IPS DF 6.9 (cell line): ENCODE measurements around the gene AGBL1.

Experiments
- DNase-seq: peaks from one replicate; pipeline ENCODE4 v3.0.0-alpha.2; 2013; ENCODE audit warnings: low read depth, low spot score
- H3K27ac ChIP-seq: one replicate; pipeline ENCODE4 v1.5.1; 2013; ENCODE audit warnings: low read length, control low read depth
- H3K27me3 ChIP-seq: 2 replicates; pipeline ENCODE4 v1.6.1; 2013; ENCODE audit warnings: mild to moderate bottlenecking, low read length; ENCODE audit not compliant: control insufficient read depth, insufficient read depth
- H3K36me3 ChIP-seq: 2 replicates; pipeline ENCODE4 v1.6.1; 2013; ENCODE audit warnings: low read length; ENCODE audit not compliant: control insufficient read depth, insufficient read depth
- H3K4me1 ChIP-seq: 2 replicates; pipeline ENCODE4 v1.6.1; 2013; ENCODE audit warnings: low read length; ENCODE audit not compliant: control insufficient read depth, insufficient read depth
- H3K4me3 ChIP-seq: 2 replicates; pipeline ENCODE4 v1.5.1; 2013; ENCODE audit warnings: mild to moderate bottlenecking, low read length
- H3K9me3 ChIP-seq: 2 replicates; pipeline ENCODE4 v1.6.1; 2013; ENCODE audit warnings: low read length, inconsistent platforms; ENCODE audit not compliant: control insufficient read depth, insufficient read depth
- WGBS: extraction: QIAGEN DNeasy Blood & Tissue Kit; methylation state at CpG from one replicate; pipeline ENCODE4 v1.1.7; 2013; ENCODE audit warnings: mixed read lengths, missing lambda C conversion rate; ENCODE audit not compliant: insufficient read length, insufficient coverage; 5-methylcytosine and 5-hydroxymethylcytosine counted together

The AGBL1 gene

DNA sequence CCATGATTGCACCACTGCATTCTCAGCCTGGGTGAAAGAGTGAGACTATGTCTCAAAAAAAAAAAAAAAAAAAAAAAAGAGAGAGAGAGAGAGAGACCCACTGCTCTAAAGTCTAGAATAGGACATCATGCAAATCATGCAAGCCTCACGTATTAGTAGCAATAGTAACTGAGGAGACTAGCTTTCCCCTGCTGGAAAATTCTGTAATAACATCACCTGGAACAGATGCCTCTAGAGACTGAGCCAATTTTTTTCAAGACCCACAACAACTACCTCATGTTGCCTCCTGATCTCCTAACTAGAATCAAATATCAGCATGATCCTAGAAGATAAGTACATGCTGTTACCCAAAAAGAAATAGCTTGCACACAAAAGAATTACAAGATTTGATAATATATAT lies 461.9 kb downstream of the AGBL1 start:
- no peak overlapping the region for H3K27ac ChIP-seq
- no CpG with 5 or more reads among the region's 1 CpG for WGBS
- no peaks in the 10 kb centered on the region for H3K9me3 ChIP-seq
- no peak overlapping the region for H3K4me3 ChIP-seq
- no peaks in the 10 kb centered on the region for H3K4me1 ChIP-seq
- no peaks in the 10 kb centered on the region for H3K36me3 ChIP-seq
- DNase-seq = no peak
- H3K27me3 ChIP-seq = no peaks in the 10 kb centered on the region

DNA sequence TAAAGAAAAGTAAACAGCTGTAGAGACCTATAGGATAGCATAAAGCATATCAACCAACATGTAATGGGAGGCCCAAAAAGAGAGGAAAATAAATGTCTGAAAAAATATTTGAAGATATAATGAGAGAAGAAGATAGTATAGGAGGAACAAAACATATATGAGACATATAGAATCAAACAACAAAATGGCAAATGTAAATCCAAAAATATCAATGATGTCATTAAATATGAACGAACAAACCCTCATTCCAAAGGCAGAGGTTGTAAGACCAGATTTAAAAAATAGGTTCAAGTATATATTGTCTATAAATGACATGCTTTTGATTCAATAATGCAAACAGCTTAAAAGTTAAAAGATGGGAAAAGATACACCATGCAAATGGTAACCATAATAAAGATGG lies 470.4 kb downstream of the AGBL1 start:
- DNase-seq = no peak
- H3K27ac ChIP-seq = no peak overlapping the region
- WGBS = no CpG with 5 or more reads among the region's 1 CpG
- H3K27me3 ChIP-seq = no peaks in the 10 kb centered on the region
- no peaks in the 10 kb centered on the region for H3K9me3 ChIP-seq
- no peak overlapping the region for H3K4me3 ChIP-seq
- no peaks in the 10 kb centered on the region for H3K4me1 ChIP-seq
- H3K36me3 ChIP-seq = no peaks in the 10 kb centered on the region

DNA sequence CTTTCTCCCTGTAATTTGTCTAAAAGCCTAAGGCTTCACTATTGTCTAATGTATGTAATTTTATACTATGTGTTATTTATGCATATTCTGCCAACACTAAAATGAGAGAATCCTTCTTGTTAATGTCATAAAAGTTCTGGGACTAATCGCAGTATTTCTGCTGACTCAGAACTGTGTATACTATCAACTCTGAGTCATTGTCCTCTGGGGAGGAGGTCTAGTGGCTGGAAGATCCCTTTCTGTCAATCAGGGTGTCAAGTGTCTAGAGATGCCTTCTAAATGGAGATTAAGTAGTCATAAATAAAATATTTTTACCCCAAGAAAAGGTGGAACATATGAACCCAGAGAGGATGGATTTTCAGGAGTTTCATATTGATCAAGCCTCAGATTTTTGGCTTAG lies 473.4 kb downstream of the AGBL1 start:
- no CpG with 5 or more reads among the region's 1 CpG for WGBS
- no peaks in the 10 kb centered on the region for H3K9me3 ChIP-seq
- DNase-seq = no peak
- no peaks in the 10 kb centered on the region for H3K36me3 ChIP-seq
- no peak overlapping the region for H3K4me3 ChIP-seq
- peaks cover 2% of the 10 kb centered on the region; the same call in 1 of the 2 replicates for H3K4me1 ChIP-seq
- H3K27me3 ChIP-seq = no peaks in the 10 kb centered on the region
- H3K27ac ChIP-seq = no peak overlapping the region

DNA sequence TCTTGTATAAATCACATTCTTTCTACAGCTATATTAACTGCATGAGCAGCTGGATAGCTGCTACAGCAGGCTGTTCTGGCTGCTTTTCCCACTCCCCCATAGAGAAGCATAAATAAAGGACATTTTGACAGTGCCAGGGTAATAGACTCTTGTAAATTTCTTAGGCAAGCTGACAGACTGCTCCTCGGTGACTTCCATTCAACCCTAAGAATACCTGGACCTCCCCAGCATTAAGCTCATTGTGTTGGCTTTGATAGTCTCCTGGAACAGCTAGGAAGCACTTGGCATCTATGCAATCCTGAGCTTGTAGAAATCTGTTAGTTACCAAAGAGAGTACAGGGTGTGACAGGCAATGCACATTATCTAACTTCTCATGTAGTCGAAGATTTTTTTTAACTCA lies 475.4 kb downstream of the AGBL1 start:
- no CpG with 5 or more reads among the region's 2 CpGs for WGBS
- Histone ChIP-seq H3K4me3 (no peak overlapping the region), H3K27ac (no peak overlapping the region), H3K27me3 (no peaks in the 10 kb centered on the region), H3K36me3 (no peaks in the 10 kb centered on the region), H3K4me1 (peaks cover 2% of the 10 kb centered on the region; the same call in 1 of the 2 replicates), H3K9me3 (no peaks in the 10 kb centered on the region)
- no peak for DNase-seq

DNA sequence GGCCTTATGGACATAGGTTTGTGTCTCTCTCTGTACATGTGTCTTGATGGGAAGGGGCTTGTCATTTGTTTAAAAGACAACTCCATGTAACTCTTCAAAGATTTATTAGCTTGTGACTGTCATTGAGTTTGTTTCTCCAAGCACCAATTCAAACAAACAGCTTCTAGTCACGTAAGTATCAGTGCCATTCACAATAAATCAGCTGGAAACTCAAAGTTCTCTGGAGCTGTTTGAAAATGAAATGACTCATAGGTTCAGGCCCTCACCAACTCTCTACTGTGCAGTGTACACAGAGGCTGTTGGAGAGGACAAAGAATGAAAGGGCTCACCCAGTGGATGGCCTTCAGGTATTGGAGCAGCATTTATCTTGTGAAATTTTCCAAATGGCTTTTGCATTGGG lies 476.3 kb downstream of the AGBL1 start:
- Histone ChIP-seq H3K4me1 (peaks cover 2% of the 10 kb centered on the region; the same call in 1 of the 2 replicates), H3K4me3 (no peak overlapping the region), H3K27ac (no peak overlapping the region), H3K36me3 (no peaks in the 10 kb centered on the region), H3K9me3 (no peaks in the 10 kb centered on the region), H3K27me3 (no peaks in the 10 kb centered on the region)
- no CpG with 5 or more reads among the region's 1 CpG for WGBS
- DNase-seq = no peak

DNA sequence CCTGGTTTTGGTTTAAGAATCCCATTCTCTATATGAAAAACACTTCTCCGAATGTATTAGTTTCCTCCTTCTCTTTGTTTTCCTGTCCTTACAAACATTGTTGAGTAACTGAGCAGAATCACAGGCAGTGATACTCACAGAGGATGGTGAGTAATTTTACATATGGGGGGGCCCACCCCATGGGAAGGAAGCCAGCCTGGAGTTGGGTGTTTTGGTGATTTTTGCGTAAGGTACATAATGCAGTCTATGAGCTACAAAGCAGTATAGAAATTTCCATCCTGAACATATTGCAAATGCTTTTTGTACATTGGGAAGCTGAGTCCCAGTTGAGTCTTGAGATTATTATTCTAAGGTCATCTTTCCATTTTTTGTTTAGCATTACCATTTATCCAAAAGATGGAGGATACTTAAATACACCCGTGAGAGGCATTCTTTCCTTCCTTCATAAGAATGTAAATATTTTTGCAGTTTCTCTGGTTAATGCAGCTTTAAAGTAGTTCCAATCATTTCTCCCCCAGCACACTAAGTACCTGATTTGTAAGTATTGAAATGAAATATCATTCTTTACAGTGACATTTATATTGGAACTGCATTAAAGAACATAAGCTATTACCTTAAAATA lies 476.8 kb downstream of the AGBL1 start:
- Histone ChIP-seq H3K27ac (no peak overlapping the region), H3K4me1 (peaks cover 2% of the 10 kb centered on the region; the same call in 1 of the 2 replicates), H3K27me3 (no peaks in the 10 kb centered on the region), H3K4me3 (no peak overlapping the region), H3K36me3 (no peaks in the 10 kb centered on the region), H3K9me3 (no peaks in the 10 kb centered on the region)
- DNase-seq = no peak
- WGBS = no CpG with 5 or more reads among the region's 3 CpGs

DNA sequence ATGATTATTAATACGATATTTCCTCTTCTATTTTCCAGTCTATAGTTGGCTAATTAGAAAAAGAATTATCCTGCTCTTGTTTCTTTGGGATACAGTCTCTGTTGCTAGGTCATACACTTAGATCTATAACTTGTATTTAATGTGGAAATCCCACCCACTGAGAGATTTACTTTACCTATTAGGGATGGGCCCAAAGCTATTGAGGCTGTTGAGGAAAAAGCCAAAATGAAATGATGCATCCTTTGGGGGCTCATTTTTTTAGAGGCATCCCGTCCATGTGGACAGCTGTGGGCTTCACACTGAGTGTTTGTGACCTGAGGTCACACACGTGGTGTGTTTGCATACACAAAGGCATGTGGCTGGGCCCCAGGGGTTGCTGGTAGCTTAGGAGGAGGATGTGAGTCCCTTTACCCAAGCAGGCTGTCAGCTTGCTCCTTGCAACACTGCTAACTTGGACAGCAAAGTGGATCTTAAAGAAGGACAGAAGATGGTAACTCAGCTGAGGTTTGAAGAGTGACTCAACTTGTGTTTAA lies 477.4 kb downstream of the AGBL1 start:
- no peaks in the 10 kb centered on the region for H3K9me3 ChIP-seq
- no CpG with 5 or more reads among the region's 3 CpGs for WGBS
- H3K27ac ChIP-seq = no peak overlapping the region
- H3K4me1 ChIP-seq = peaks cover 2% of the 10 kb centered on the region; the same call in 1 of the 2 replicates
- no peaks in the 10 kb centered on the region for H3K36me3 ChIP-seq
- no peak for DNase-seq
- H3K27me3 ChIP-seq = no peaks in the 10 kb centered on the region
- H3K4me3 ChIP-seq = no peak overlapping the region

DNA sequence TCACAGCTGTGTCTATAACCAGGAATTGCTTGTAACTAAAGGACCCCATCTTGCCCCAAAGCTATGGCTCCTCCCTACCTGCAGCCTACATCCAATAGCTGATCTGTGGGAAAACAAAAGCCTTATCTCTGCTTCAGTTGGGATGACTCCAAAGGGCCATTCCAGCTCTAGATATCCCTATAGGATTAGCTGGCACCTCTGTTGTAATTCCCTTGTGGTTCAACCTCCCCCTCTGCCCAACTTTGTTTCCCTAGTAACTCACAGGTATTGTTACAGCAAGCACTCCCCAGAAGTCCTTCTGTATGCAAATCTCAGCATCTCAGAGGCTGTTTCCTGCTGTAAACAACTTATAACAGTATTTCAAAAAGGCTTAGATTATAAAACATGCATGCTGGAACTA lies 478.6 kb downstream of the AGBL1 start:
- H3K4me3 ChIP-seq = no peak overlapping the region
- no peak for DNase-seq
- no peaks in the 10 kb centered on the region for H3K27me3 ChIP-seq
- no peaks in the 10 kb centered on the region for H3K9me3 ChIP-seq
- no peaks in the 10 kb centered on the region for H3K36me3 ChIP-seq
- peaks cover 2% of the 10 kb centered on the region; the same call in 1 of the 2 replicates for H3K4me1 ChIP-seq
- no peak overlapping the region for H3K27ac ChIP-seq

DNA sequence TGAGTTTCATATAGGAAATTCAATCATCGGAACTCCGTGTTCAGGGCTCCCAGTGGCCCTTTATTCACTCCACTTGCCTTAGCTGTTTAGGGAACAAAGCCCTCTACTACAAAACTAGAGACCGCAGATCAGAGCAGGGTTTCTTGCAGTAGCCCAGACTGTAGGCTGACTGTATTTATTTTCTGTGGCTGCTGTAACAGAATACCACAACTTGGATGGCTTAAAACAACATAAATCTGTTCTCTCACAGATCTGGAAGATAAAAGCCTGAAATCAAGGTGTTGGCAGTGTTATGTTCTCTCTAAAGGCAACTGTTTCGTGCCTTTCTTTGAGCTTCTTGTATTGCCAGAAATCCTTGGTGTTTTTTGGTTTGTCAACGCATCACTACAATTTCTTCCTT lies 479.0 kb downstream of the AGBL1 start:
- Histone ChIP-seq H3K27me3 (no peaks in the 10 kb centered on the region), H3K4me1 (peaks cover 2% of the 10 kb centered on the region; the same call in 1 of the 2 replicates), H3K9me3 (no peaks in the 10 kb centered on the region), H3K27ac (no peak overlapping the region), H3K36me3 (no peaks in the 10 kb centered on the region), H3K4me3 (no peak overlapping the region)
- WGBS = no CpG with 5 or more reads among the region's 5 CpGs
- no peak for DNase-seq

DNA sequence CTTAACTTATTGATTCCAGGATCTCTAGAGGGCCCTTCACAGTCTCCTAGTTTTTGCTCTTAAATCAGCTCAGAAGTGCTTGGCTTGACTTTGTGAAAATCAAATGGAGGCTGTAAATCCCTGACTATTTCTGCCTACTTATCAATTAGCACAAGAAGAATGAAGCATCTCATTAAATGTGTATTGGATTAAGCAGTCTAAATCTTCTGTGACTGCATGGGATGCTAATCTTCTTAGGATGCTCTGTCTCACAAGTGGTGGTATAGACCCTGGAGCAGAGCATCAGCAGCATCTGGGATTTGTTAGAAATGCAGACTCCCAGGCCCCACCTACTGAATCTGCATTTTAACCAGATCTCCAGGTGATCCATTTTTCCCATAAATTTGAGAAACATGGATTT lies 488.7 kb downstream of the AGBL1 start:
- Histone ChIP-seq H3K27ac (no peak overlapping the region), H3K9me3 (no peaks in the 10 kb centered on the region), H3K27me3 (no peaks in the 10 kb centered on the region), H3K36me3 (no peaks in the 10 kb centered on the region), H3K4me3 (no peak overlapping the region), H3K4me1 (no peaks in the 10 kb centered on the region)
- DNase-seq = no peak

DNA sequence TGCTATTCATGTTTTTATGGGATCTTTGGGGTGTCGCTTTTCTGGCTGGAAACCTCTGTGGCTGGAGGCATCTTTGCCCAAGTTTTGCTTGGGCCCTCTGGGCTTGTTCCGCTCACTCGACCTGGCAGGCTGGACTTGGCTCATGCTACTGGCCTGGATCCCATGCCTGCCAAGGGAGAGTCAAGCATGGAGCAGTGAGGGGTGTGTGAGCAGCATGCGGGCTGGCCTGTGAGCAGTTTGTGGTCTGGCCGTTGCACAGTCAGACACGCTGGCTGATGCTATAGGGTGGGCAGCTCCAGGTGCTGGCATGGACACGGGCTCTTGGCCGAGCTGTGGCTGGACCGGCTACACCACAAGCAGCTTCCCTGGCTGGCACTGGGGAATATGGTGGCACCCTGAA lies 491.1 kb downstream of the AGBL1 start:
- no CpG with 5 or more reads among the region's 9 CpGs for WGBS

More for the DNA sequence above, 491.1 kb downstream of the AGBL1 start:
- Histone ChIP-seq H3K36me3 (no peaks in the 10 kb centered on the region), H3K4me1 (no peaks in the 10 kb centered on the region; the same call in 1 of the 2 replicates), H3K27me3 (no peaks in the 10 kb centered on the region), H3K9me3 (no peaks in the 10 kb centered on the region), H3K27ac (no peak overlapping the region), H3K4me3 (no peak overlapping the region)
- no peak for DNase-seq
